ENCODE measurements around the gene ING1.
A peak's percentile ranks its signal among the peaks of the same experiment; 100 is the strongest.
"Not testable (repeated sequence)": the region's sequence is repeated elsewhere in the genome, so short reads cannot be mapped to it uniquely, and the experiment has no call there.

The ING1 gene, protein sequence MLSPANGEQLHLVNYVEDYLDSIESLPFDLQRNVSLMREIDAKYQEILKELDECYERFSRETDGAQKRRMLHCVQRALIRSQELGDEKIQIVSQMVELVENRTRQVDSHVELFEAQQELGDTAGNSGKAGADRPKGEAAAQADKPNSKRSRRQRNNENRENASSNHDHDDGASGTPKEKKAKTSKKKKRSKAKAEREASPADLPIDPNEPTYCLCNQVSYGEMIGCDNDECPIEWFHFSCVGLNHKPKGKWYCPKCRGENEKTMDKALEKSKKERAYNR

DNA sequence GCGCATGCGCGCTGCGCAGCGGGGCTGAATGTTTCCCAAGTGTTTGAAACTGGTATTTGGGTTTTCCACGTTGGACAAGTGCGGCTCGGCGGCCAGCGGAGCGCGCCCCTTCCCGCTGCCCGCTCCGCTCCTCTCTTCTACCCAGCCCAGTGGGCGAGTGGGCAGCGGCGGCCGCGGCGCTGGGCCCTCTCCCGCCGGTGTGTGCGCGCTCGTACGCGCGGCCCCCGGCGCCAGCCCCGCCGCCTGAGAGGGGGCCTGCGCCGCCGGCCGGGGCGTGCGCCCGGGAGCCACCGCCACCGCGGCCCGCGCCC, at the start of gene ING1:
ING1 (plus strand) TSS at position 59 of the 311 bp plus-strand sequence. CDS start 450 bp downstream, outside the sequence.
- DNase-seq (ENCODE audit: low read depth) = no peak

DNA sequence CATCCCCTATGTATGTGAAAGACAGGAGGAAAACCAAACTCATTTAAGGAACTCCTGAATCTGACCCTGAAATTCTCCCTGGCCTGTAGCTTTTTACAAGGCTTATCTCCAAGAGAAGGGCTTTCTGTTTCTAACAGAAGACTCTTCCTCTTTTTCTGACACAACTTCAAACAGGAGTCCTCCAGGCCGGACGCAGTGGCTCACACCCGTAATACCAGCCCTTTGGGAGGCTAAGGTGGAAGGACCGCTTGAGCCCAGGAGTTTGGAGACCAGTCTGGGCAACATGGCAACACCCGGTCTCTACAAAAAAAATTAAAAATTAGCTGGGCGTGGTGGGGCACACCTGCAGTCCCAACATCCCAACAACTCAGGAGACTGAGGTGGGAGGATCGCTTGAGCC, 49.5 kb upstream of the ING1 start:
- DNase-seq (ENCODE audit: low read depth) = no peak

DNA sequence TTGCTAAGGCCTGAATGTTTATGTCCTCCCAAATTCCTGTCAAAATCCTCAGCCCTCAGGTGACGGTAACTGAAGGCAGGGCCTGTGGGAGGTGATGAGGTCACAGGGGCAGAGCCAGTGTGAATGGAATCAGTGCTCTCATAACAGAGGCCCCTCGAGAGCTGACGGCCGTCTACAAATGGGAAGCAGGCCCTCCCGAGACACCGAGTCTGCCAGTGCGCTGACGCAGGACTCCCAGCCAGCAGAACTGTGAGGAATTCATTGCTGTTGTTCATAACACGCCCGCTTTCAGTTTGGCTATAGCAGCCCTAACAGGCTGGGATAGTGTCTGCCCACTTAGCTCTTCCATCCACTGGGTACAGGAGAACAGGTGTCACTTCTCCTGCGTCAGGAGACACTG, 48.8 kb upstream of the ING1 start:
- DNase-seq (ENCODE audit: low read depth) = no peak

DNA sequence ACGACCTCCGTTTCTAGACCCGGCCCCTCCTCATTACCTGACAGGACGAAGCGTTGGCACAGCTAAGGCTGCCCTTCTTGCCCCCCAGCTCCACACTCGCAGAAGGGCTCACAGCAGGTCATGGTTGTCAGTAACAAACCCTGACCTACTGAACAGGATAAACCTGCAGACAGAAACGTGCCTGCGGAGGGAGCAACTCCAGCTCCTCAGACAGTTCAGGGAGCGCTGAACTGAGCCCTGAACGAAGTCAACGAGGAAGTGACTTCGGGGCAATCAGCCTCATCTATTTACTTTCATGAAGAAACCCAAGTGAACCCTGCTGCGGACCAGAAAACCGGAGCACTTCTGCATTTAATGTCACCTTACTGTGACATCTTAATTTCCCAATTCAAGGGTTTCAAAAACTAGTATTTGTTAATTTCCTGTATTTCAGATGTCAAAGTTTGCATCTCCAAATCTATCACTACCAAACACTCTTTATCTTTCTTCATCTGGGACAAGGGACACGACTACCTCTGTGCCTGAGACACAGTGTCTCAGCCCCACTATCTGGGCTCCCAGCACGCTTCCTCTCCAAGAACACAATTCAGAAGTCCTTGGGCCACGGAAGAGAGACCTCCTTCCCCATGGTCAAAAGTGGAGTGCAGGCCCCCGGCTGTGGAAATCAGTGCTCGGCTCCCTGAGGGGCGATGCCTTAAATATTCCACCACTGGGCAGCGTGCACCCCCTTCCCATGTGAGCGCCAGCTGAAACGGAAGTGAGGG, 47.8 kb upstream of the ING1 start:
- DNase-seq (ENCODE audit: low read depth) = no peak

DNA sequence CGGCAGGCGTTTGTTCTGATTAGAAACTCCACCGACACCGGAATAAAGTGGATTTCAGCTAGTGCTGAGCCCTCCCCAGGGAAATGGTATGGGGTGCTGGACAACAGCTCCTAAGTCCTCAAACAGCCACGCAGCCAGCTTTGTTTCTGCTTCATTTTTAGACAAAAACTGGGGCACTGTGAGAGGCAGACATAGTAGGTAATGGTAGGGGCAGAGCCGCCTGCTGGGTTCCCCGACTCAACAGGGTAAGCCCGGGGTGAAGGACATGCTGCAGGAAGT, 47.3 kb upstream of the ING1 start:
- DNase-seq (ENCODE audit: low read depth) = no peak

DNA sequence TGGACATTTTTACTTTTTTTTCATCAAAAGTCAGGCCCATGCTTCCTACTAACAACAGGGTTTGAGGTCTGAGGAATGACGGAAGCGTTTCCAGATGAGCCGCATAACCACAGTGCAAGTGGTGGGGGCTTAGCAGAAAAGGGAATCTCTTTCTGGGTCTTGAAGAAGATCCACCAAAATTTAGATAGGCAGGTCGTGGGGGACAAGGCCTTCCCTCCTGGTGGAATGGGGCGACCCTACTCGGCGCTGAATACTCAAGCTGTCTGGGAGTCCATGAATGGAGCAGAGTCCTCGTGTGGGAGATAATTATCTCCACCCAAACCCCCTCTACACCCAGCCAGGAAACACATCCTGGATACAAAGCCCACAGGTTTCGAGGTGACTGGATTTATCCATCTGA, 44.5 kb upstream of the ING1 start:
- no peak for DNase-seq (ENCODE audit: low read depth)

DNA sequence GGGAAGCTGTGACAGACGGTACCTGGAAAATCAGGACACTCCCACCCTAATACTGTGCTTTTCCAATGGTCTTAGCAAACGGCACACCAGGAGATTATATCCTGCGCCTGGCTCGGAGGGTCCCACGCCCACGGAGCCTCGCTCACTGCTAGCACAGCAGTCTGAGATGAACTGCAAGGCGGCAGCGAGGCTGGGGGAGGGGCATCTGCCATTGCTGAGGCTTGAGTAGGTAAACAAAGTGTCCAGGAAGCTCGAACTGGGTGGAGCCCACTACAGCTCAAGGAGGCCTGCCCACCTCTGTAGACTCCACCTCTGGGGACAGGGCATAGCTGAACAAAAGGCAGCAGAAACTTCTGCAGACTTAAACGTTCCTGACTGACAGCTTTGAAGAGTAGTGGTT, 43.7 kb upstream of the ING1 start:
- not testable (repeated sequence) for DNase-seq (ENCODE audit: low read depth)

DNA sequence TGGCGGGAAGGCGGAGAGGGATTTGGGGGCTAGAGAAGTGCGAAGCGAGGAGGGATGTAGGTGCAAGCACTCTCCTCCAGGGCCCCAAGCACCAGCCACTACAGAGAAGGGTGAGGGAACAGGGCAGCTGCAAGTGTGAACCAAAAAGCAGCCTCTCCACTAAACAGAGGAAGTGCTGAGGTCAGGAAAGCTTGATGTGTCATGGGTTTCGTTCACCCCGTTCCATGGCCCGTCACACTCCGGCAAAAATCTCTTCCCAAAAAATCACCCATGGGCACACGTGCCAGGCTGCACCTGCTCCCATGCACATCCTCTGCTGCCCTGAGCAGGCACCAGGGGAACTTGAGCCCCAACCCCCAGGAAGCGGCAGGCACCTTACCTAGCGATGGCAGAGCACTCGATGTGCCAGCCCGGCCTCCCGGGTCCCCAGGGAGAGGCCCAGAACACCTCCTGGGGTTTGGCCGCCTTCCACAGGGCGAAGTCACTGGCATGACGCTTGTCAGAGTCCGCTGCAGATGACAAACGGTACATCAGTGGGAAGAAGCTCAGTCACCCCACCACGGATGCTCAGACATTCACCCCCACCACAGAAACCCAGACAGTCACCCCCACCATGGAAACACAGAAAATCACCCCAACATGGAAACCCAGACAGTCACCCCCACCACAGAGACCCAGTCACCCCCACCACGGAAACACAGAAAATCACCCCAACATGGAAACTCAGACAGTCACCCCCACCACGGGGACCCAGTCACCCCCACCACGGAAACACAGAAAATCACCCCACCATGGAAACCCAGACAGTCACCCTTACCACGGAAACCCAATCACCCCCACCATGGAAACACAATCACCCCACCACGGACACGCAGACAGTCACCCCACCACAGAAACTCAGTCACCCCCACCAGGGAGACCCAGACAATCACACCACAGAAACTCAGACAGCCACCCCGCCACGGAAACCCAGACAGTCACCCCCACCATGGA, 36.6 kb upstream of the ING1 start:
- no peak for DNase-seq (ENCODE audit: low read depth)

DNA sequence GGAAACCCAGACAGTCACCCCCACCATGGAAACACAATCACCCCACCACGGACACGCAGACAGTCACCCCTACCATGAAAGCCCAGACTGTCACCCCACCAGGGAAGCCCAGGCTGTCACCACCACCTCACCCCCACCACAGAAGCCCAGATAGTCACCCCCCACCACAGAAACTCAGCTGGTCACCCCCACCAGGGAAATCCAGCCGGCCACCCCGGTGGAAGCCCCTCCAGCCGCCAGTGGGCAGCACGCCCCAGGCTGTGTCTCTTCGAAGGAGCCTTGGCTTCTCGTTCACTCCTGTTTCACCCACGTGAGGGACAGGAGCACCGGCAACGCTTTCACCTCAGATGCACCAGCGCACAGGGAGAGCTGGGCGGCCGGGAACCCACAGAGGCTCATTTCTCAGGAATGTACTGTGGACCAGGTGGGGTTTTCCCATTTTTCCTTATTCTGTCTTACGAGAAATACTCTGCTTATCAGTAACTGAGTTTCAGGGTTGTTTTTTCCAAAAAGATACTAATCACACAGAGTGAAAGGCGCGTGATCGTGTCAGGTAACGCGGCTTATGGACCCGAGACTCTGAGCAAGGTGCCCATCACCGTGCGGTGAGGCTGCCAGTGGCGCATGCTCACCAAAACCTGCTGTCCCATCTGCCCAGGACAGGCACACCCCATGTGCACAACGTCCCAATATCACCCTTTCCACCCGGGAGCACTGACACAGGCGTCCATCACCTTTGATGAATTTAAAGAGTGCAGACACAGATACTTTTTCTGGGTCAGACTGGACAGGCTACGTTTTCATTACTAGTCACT, 35.6 kb upstream of the ING1 start:
- no peak for DNase-seq (ENCODE audit: low read depth)

DNA sequence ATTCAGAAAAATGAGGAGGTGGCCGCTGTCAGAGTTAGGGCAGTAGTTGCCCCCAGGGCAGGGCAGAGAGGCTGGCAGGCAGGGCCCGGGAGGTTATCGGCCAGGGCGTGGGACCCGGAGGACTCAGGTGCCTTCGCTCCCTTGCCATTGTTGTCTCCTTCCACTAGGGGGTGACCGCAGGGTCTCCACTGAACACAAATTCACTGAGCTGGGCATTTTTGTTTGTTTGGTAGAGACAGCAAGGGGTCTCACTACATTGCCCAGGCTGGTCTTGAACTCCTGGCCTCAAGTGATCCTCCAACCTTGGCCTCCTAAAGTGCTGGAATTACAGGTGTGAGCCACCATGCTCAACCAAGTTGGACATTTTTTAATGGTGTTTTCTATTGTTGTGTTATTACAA, 32.6 kb upstream of the ING1 start:
- peak; percentile 7 for DNase-seq (ENCODE audit: low read depth)

DNA sequence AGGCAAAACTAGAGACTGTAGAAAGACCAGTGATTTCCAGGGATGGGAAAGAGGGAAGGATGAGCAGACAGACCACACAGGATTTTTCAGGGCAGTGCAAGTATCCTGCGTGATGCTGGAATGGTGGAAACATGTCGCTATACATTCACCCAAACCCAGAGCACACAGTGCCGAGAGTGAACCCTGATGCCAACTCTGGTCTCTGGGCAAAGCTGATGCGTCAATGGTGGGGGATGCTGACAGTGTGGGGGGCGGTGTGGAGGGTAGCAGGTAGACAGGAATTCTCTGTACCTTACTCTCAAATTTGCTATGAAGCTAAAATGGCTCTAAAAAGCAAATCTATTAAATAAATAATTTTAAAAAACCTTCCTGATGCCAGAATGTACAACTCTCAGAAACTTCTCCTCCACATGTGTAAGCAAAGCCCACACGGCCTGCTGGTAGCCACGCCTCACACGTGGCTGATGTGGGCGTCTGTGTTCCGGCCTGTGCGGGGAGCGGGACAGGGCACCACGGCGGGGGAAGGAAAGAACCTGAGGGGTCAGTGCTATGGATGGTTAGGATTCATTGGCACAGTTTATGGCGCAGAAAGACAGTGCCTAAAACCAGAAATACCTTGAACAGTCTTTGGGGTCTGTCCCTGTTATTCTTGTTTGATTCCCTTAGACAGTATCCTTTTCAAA, 31.5 kb upstream of the ING1 start:
- no peak for DNase-seq (ENCODE audit: low read depth)

DNA sequence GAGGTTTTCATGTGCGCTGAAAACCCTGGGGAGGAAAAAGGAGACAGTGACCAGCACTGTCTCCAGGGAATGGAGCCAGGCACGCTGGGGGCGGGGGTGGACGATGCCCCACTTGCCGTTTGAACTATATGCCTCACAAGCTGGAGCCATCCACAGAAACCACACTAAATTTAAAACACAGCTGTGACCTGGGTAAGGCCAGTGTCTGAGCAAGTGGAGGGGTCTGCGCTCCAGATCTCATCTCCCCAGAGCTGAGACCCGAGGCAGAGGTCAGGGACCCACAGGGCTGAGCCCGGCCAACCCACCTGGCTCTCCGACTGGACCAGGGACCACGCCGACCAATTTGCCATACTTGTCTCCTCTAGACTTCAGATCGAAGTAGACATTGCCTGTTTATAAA, 30.8 kb upstream of the ING1 start:
- no peak for DNase-seq (ENCODE audit: low read depth)

DNA sequence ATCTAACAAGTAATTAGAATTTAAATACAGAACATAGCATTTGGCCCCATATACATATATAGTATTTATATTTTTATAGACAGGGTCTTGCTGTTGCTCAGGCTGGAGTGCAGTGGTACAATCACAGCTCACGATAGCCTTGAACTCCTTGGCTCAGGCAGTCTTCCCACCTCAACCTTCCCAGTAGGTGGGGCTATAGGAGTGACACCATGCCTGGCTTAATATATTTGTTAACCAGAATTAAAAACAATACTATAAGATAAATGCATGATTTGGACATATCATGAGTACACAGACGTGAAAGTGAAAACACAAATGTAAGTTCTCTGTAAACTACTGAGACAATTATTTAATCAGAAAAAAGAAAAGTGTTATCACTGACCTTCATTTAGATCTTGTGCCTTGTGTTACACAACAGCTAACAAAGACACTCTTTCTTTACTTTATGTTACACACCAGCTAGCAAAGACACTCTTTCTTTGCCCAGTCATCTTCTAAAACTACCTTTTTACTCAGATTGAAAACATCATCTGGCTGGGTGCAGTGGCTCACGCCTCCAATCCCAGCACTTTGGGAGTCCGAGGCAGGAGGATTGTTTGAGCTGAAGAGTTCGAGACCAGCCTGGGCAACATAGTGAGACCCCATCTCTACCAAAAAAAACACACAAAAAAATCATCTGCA, 30.2 kb upstream of the ING1 start:
- DNase-seq (ENCODE audit: low read depth) = peak; percentile 11

DNA sequence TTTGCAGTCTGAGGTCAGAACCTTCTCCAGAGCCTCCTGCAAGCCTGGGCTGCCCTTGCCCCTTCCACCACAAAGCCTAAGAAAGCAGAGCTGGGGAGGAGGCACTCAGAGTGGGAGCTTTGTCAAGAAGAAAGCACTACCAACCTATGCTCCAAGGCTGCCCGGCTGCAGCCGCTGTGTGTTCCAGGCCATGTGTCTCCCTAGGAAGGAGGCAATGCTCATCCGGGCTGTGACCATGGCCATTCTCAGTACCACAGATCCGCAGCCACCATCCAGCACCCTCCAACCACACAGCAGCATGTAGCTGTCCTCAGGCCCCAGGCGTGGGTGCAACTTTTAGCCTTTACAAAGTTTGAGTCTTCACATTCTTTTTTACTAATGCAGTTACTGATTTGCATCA, 29.6 kb upstream of the ING1 start:
- DNase-seq (ENCODE audit: low read depth) = no peak

DNA sequence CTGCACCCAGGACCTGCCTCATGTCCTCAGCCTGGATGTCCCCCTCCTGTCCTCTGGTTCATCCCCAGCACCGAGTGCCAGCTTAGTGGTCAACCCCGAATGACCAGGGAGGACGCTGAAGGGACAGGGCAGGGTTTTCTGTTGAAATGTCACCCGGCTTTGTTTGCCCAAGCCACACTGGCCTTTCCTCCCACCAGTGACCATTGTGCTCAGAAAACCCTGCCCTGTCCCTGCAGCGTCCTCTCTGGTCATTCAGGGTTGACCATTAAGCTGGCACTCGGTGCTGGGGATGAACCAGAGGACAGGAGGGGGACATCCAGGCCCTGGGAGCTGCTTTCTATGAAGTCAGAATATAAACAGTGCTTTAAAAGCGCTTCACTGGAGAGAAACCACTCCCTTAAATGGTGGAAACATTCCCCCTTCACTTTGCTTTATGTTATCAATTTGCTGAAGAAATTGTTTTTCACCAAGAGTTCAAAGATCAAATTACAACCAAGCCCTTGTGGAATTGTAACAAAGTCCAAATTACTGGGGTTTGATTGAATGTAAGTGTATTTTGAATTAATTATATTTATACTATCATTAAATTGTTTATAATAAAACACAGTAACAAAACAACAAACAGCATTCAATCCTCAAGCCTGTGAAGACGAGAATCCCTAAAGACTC, 29.0 kb upstream of the ING1 start:
- DNase-seq (ENCODE audit: low read depth) = no peak

DNA sequence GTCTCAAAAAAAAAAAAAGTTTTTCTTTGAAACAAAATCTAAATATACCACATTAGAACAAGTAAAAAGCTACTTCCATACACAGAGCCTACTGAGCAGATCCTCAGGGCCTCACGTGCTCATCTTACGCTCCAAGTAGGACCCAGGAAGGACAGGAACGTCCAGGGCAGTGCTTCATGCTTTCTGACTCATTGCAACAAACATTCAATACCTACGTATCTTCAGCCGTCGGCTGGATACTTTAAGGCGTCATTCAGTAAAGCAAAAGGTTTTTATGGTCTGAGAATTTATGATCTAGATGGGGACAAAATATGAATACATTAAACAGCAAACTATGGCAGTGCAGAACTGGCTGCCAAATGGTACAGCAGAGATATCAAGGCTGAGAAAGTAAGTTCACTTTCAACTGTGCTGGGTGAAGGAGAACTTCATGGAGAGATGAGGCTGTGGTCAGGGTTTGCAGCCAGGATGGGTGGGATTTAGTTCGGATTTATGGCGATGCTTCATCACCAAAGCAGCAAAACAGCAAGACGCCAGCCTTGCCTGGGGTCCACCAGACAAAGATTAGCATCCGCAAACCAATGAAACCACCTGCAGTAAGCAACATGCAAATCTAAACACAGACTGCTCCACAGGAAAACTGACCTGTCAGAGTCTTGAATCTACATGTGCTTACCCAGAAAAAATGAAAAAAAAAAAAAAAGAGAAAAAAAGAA, 28.0 kb upstream of the ING1 start:
- DNase-seq (ENCODE audit: low read depth) = no peak

DNA sequence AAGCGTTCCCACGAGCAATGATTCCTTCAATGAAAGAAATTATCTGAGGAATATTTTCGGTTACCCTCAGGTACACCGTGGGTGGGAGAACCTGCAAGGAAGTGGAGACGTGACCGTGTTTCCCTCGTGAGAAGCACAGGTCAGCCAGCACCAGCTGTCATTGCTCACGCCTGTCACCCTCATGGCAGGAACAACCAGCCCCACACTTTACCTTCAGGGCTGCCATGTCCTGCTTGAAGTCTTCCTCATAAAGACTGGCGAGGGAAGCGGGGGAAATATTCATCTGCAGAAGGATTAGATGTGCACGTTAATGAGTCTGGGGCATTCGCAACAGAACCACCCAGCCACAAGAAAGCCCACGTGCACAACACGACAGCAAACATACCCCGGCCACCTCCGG, 25.8 kb upstream of the ING1 start:
- no peak for DNase-seq (ENCODE audit: low read depth)

DNA sequence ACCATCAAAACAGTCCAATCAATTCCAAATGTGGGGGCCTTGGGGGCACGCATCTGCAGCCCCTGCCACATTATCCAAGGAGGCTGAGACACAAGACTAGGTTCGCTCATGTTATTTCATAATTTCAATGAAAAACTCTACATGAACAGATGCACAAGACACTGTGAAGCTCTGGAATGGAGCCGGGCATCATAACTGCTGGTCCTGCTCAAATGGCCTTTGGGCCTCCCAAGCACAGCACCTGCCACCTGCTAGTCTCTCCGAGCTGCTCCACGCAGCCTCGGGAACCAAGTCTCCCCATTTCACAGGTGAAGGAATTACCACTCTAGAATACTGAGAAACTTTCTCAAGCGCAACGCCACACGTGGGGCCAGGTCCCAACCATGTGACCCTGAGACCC, 24.5 kb upstream of the ING1 start:
- no peak for DNase-seq (ENCODE audit: low read depth)

DNA sequence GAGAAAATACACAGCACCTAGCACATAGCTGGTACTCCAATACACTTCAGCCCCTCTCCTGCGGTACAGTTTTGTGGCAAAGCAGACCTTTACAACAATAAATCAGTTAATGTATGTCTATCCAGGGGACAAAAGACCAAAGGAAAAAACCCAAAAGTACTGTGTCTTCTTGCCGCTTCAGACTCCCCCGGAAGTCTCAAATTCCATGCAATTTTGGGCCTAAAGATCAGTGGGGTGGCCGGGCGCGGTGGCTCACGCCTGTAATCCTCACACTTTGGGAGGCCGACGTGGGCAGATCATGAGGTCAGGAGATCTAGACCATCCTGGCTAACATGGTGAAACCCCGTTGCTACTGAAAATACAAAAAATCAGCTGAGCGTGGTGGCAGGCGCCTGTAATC, 23.8 kb upstream of the ING1 start:
- no peak for DNase-seq (ENCODE audit: low read depth)

DNA sequence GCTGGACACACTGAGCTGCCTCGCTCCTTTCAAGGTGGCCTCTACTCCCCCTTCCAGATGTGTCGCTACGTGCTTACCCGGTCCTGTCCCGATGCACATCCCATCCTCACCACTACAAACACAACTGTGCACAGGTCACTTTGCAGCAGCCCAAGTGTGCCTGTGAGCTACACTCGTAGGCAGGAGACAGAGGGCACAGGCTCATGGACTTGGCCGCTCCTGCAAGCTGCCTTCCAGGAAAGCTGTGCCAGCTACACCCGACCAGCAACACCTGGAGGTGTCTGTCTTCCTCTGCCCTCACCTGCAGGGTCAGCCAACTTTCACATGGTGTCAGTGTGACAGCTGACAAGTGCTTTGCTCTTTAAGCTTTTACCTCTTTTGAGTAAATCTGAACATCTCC, 23.0 kb upstream of the ING1 start:
- no peak for DNase-seq (ENCODE audit: low read depth)
